ENCODE measurements around the gene ZNF331.

DNA sequence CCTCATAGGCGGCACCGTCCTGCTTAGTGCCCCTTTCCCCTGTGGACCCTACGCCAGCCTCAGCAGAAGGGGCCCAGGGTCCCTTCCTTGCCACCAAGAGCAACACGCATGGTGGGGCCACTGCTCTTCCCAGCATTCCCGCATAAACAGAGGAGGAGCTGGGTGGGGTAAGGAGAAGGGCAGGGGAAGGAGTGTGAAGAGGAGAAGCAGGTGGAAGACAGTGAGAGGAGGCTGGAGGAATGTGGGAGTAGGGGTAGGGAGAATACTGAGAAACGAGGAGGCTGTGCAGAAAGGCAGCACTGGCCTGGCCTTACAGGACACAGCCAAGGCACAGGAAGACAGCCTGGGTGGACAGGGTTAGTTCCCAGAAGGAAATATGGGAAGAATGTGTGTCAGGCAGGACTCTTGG, 43.9 kb downstream of the ZNF331 start:
- TF ChIP-seq CTCF (IDR thresholded peaks at IDR 0.05) (no peak), POLR2A (IDR thresholded peaks at IDR 0.05) (no peak)

Data from lower leg skin (tissue), 3 donors.